Body of pancreas (tissue), 4 donors: Measurements from ENCODE around the gene ZGPAT.

Source experiments
- CTCF ChIP-seq, 7 experiments: fragments of 450-650 bp in 4 of 7; fragments of 200-600 bp in 3 of 7; sonication (generic) in 3 of 7; IDR thresholded peaks; one replicate each; pipeline ENCODE4 v1.5.1; 2016 to 2019; ENCODE audit warnings: antibody characterized with exemption in 7 of 7
- POLR2A ChIP-seq, 3 donors: fragments of 450-650 bp; IDR thresholded peaks; one replicate each; pipeline ENCODE4 v1.6.1; 2016; ENCODE audit warnings: antibody characterized with exemption in 3 of 3, mild to moderate bottlenecking in 2 of 3

GRCh38 chr20:63675681-63676368 is 32.0 kb upstream of the ZGPAT start:
- TF ChIP-seq CTCF (IDR thresholded peaks at IDR 0.05) (no peak), POLR2A (IDR thresholded peaks at IDR 0.05) (no peak)
